ENCODE results near the gene TNFRSF8. TPM values are rescaled to one million over a fixed set of nuclear protein-coding genes. Genes with fewer than 3 reads are reported as not detected.

TNFRSF8 gene
- total RNA-seq, 1 experiment from 2014 or later, result 2.9 TPM

DNA sequence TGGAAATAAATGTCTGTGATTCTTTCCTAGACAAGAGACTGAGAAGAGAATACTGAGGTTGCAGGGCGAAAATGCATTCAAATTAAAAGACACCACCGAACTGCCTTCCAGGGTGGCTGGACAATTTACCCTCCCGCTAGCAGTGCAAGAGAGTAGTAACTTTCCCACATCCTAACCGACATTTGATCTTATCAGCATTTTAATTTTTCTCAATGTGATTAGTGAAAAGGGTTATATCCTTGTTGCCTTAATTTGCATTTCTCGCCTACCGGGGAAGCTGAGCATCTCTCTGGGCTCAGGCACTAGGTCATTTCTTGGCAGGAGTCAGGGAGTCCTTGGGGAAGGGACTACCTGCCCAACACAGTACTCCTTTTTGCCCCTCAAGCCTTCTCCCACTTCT lies 2.8 kb downstream of the TNFRSF8 start:
- no peak overlapping the region for H3K18ac ChIP-seq (ENCODE audit: insufficient read length, low read depth, low read length)
- H3K23me2 ChIP-seq (ENCODE audit: insufficient read length, low read depth, low read length, poor library complexity, severe bottlenecking), result peaks cover 16% of the 10 kb centered on the region
- H3T11ph ChIP-seq (ENCODE audit: low read length), result no peak overlapping the region
- WGBS (ENCODE audit: extremely low coverage, insufficient read length, low lambda C conversion rate), result no CpG with 5 or more reads among the region's 6 CpGs
- no peak overlapping the region for H4K5ac ChIP-seq (ENCODE audit: insufficient read length, low read depth, low read length)
- H4K20me1 ChIP-seq (ENCODE audit: control insufficient read depth, insufficient read depth, insufficient read length), result peaks cover 3% of the 10 kb centered on the region
- no peak overlapping the region for H2BK15ac ChIP-seq (ENCODE audit: low read depth, low read length)
- no peak for DNase-seq
- H2BK20ac ChIP-seq (ENCODE audit: low read depth, low read length, poor library complexity, severe bottlenecking), result no peak overlapping the region
- H3K79me1 ChIP-seq (ENCODE audit: insufficient read depth, low read depth, low read length, poor library complexity, severe bottlenecking), result no peaks in the 10 kb centered on the region
- Mint-ChIP-seq H3K4me3 (peak overlapping the region in 1 of 2 experiments; percentile 63; a peak in 1 of 5 replicates), H3K9me3 (peaks cover 2 to 6% of the 10 kb centered on the region in 2 experiments; a peak in 2 of 5 replicates), H3K4me1 (peaks cover 46 to 65% of the 10 kb centered on the region in 2 experiments), H3K27ac (peak overlapping the region in 1 of 3 experiments; percentile 83; a peak in 1 of 7 replicates), H3K36me3 (ENCODE audit: insufficient read depth in 1 of 3, low read depth in 3 of 3) (peaks cover 0 to 4% (median 0%) of the 10 kb centered on the region in 3 experiments; a peak in 3 of 7 replicates), H3K27me3 (ENCODE audit: low read depth) (peaks cover 41% of the 10 kb centered on the region)
- H2AK5ac ChIP-seq (ENCODE audit: insufficient read length, low read length), result no peak overlapping the region
- H3K14ac ChIP-seq (ENCODE audit: insufficient read depth, low read length), result no peak overlapping the region
- no peak overlapping the region for H4K91ac ChIP-seq (ENCODE audit: insufficient read length, low read depth, low read length)
- no peak overlapping the region for H4K8ac ChIP-seq (replicated peaks; ENCODE audit: insufficient read length, low read depth, low read length)
- H3K56ac ChIP-seq (ENCODE audit: insufficient read length, low read depth, low read length), result no peak overlapping the region
- no peak overlapping the region for H3K4me2 ChIP-seq (ENCODE audit: insufficient read depth, insufficient read length, low read length)
- no peak for TF ChIP-seq CTCF (conservative IDR thresholded peaks at IDR 0.05)
- H2AFZ ChIP-seq (ENCODE audit: low read length), result no peak overlapping the region
- H3K9ac ChIP-seq (ENCODE audit: extremely low read depth, insufficient read length, low read length), result no peak overlapping the region
- H3K79me2 ChIP-seq (ENCODE audit: insufficient read depth, low read length), result peaks cover 1% of the 10 kb centered on the region; the same call in 1 of the 2 replicates
- no peaks in the 10 kb centered on the region for H3K9me3 ChIP-seq (ENCODE audit: control insufficient read depth, low read depth, low read length)
- H3K4me1 ChIP-seq (ENCODE audit: insufficient read depth, low read length), result peaks cover 11% of the 10 kb centered on the region; the same call in 1 of the 2 replicates
- H3K27ac ChIP-seq (ENCODE audit: insufficient read length, low read depth, low read length), result no peak overlapping the region
- H3K4ac ChIP-seq (ENCODE audit: low read depth, low read length), result no peak overlapping the region
- no peak overlapping the region for H2BK120ac ChIP-seq (ENCODE audit: low read depth, low read length, poor library complexity, severe bottlenecking)
- no peak overlapping the region for H2BK12ac ChIP-seq (ENCODE audit: insufficient read length, low read depth, low read length)
- no peak overlapping the region for H3K23ac ChIP-seq (ENCODE audit: insufficient read length, low read depth, low read length)
- peaks cover 2% of the 10 kb centered on the region; the same call in 1 of the 2 replicates for H3K27me3 ChIP-seq (ENCODE audit: insufficient read depth, low read length)
- no peak overlapping the region for H2BK5ac ChIP-seq (ENCODE audit: insufficient read length, low read length)
